ENCODE data around the gene RNF151. TPM values are rescaled to one million over a fixed set of nuclear protein-coding genes. Genes with fewer than 3 reads are reported as not detected.

Gene RNF151
- total RNA-seq, 4 donors from 2014 or later, result not detected

DNA sequence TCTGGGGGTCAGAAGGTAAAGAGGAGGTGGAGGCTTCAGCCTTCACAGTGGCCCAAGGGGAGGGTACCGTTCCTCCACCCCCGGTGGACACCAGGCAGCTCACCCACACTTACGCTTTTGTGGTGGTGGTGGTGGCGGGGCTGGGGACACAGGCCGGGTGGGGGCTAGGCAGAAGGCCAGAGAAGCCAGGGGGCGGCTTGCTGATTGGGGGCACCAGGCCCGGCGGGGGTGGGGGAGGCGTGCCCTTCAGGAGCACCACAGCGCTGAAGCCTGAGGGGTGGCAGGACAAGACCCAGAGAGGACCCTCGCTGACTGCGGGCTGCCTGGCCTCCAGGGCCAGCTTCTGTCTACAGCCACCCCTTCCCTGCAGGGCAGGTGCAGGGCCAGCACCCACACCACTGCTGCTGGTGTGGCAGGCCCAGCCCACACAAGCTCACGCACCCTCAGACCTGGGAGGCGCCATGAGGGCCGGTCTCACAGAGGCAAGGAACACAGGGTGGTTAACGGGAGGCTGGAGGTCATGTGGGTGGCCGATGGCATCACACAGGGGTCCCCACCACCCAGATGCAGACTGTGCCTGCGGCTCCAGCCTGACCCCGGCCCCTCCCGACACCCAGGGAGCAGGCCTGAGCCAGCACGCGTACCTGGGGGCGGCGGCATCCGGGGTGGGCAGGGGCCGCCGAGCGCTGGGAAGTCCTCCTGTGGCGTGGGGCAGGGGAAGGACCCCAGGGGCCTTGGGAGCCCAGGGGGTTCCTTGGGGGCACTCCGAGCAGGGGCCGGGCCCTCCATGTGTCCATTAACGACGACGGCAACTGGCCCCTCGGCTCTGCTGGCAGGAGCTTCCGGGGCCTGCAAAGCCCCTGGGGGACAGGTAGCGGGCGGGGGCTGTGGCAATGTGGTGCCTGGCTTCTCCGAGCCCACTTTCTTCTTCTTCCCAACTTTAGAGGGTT lies 32.5 kb downstream of the RNF151 start:
- TF ChIP-seq, protein P1, sequence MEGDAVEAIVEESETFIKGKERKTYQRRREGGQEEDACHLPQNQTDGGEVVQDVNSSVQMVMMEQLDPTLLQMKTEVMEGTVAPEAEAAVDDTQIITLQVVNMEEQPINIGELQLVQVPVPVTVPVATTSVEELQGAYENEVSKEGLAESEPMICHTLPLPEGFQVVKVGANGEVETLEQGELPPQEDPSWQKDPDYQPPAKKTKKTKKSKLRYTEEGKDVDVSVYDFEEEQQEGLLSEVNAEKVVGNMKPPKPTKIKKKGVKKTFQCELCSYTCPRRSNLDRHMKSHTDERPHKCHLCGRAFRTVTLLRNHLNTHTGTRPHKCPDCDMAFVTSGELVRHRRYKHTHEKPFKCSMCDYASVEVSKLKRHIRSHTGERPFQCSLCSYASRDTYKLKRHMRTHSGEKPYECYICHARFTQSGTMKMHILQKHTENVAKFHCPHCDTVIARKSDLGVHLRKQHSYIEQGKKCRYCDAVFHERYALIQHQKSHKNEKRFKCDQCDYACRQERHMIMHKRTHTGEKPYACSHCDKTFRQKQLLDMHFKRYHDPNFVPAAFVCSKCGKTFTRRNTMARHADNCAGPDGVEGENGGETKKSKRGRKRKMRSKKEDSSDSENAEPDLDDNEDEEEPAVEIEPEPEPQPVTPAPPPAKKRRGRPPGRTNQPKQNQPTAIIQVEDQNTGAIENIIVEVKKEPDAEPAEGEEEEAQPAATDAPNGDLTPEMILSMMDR (IDR thresholded peaks at IDR 0.05), result no peak
- no peak for TF ChIP-seq POLR2A (IDR thresholded peaks at IDR 0.05)
- Histone ChIP-seq H3K36me3 (peaks cover 0 to 63% (median 3%) of the 10 kb centered on the region in 3 donors), H3K9me3 (no peaks in the 10 kb centered on the region), H3K27me3 (no peaks in the 10 kb centered on the region), H3K27ac (no peak overlapping the region), H3K4me3 (no peak overlapping the region), H3K4me1 (peaks cover 2 to 13% (median 4%) of the 10 kb centered on the region in 4 donors)
- no peak for DNase-seq

DNA sequence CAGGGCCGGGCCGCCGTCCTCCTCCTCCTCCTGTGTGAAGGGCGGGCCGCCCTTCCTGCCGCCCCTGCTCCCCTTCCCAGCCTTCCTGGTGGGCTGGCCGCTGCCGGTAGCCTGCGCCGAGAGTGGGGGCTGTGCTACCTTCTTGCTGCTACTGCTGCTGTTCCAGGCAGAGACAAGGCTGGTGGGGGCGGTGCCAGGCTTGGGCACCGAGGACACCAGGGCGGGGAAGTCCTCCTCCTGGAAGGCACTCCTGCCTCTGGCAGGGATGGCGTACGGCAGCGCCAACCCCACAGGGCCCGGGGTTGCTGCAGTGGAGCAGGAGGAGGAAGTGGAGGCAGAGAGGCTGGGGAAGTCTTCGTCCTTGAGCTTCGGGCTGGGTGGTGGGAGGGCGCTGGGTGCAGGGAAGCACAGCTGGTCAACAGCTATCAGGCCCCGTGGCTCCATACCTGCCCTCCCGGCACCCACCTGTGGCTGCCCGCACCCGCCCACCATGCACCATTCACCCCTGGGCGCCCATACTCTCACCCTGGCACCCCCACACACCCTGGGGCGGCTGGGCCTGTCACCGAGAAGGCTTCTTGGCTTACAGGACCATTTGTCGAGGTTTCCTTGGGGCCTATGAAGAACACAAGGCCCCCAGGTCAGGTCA lies 33.3 kb downstream of the RNF151 start:
- Histone ChIP-seq H3K27me3 (no peaks in the 10 kb centered on the region), H3K9me3 (no peaks in the 10 kb centered on the region), H3K36me3 (peaks cover 0 to 63% (median 3%) of the 10 kb centered on the region in 3 donors), H3K4me1 (peaks cover 6 to 22% (median 9%) of the 10 kb centered on the region in 4 donors), H3K27ac (no peak overlapping the region), H3K4me3 (no peak overlapping the region)
- TF ChIP-seq, protein P1 (IDR thresholded peaks at IDR 0.05), result no peak
- no peak for TF ChIP-seq POLR2A (IDR thresholded peaks at IDR 0.05)
- no peak for DNase-seq

DNA sequence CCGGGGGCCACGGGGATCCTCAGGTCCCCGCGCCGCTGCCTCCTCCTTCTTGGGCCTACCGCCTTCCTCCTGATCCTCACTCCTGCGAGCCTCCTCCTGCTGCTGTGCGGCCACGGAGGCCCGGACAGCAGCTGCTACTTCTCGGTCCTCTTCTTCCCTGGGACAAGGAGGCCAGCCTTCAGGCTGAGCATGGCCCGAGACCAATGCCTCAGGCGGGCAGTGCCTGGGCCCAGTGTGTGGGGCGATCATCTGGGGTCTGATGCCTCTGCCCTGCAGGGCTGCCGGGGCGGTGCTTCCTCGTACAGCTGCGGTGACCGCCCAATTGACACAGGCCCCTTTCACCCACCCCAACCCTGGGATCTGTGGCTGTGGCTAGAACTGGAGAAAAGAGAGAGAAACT lies 34.4 kb downstream of the RNF151 start:
- H3K4me3 ChIP-seq, result no peak overlapping the region
- H3K4me1 ChIP-seq, result peaks cover 6 to 32% (median 9%) of the 10 kb centered on the region in 4 donors
- TF ChIP-seq POLR2A (IDR thresholded peaks at IDR 0.05), result no peak
- TF ChIP-seq, protein P1 (IDR thresholded peaks at IDR 0.05), result no peak
- H3K9me3 ChIP-seq, result no peaks in the 10 kb centered on the region
- no peak for DNase-seq
- H3K36me3 ChIP-seq, result peaks cover 0 to 63% (median 3%) of the 10 kb centered on the region in 3 donors
- H3K27me3 ChIP-seq, result no peaks in the 10 kb centered on the region
- H3K27ac ChIP-seq, result no peak overlapping the region

DNA sequence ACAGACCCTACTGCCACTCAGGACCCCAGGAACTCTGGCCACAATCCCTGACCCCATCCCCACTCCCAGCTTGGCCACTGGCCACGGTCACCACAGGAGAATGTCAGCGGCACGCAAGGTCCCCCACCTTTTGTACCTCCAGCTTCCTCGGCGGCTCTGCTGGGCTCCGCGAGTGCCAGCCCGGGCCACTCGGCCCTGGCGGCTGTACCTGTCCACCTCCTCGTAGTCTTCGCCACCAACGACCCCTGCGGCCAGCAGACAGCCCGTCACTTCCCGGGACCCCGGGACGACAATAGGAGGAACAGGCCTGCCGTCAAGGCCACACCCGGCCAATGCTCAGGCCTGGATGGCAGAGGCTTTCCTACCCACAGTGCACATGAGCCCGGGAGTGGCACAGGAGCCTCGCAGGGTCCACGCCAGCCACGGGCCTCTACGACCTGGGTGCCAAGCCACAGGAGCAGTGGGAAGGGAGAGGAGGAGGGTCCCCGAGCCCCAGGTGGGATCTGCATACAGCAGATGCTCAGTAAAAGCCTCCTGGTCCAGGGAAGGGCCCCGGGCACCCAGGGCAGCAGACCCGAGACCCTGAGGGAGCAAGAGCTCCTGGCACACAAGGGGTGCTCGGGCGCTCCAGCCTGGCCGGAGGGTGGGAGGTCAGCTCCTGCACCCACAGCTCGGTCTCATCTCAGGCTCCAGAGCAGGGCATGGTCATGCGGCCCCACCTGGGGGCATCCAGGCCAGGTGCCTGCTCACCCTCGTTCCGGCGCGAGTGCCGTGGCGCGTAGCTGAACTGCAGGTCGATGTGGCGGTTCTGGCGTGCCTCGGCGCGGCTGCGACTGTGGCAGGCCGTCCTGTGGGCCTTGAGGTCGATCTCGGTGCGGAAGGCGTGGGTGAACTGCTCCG lies 35.0 kb downstream of the RNF151 start:
- TF ChIP-seq POLR2A (IDR thresholded peaks at IDR 0.05), result no peak
- TF ChIP-seq, protein P1 (IDR thresholded peaks at IDR 0.05), result no peak
- Histone ChIP-seq H3K4me3 (no peak overlapping the region), H3K4me1 (peaks cover 6 to 34% (median 9%) of the 10 kb centered on the region in 4 donors), H3K27ac (no peak overlapping the region), H3K27me3 (no peaks in the 10 kb centered on the region), H3K36me3 (peaks cover 0 to 63% (median 3%) of the 10 kb centered on the region in 3 donors), H3K9me3 (no peaks in the 10 kb centered on the region)
- no peak for DNase-seq
